ENCODE results near the gene DDTL.
"Not testable (repeated sequence)": the region's sequence is repeated elsewhere in the genome, so short reads cannot be mapped to it uniquely, and the experiment has no call there.

Gene DDTL

GRCh38 chr22:23966568-23966967 is at the start of gene DDTL:
TSS of gene DDTL (plus strand) at chr22:23966888. CDS start at chr22:23966915, 27 bp downstream.
- not testable (repeated sequence) for DNase-seq

- DNase-seq: not testable (repeated sequence)
Observed at GRCh38 chr22:23920267-23920611, 46.4 kb upstream of the DDTL start.

- DNase-seq: not testable (repeated sequence)
Observed at GRCh38 chr22:23921586-23922201, 45.0 kb upstream of the DDTL start.

GRCh38 chr22:23922921-23923320 is 43.8 kb upstream of the DDTL start:
- no peak for DNase-seq

GRCh38 chr22:23925020-23925606 is 41.6 kb upstream of the DDTL start:
- DNase-seq: no peak

- no peak for DNase-seq
Observed at GRCh38 chr22:23926561-23926960, 40.1 kb upstream of the DDTL start.

- no peak for DNase-seq
Observed at GRCh38 chr22:23938328-23939016, 28.2 kb upstream of the DDTL start.

- no peak for DNase-seq
Observed at GRCh38 chr22:23939017-23939357, 27.7 kb upstream of the DDTL start.

GRCh38 chr22:23940166-23940565 is 26.5 kb upstream of the DDTL start:
- not testable (repeated sequence) for DNase-seq

- DNase-seq: not testable (repeated sequence)
Observed at GRCh38 chr22:23947391-23947790, 19.3 kb upstream of the DDTL start.

- not testable (repeated sequence) for DNase-seq
Observed at GRCh38 chr22:23949764-23950163, 16.9 kb upstream of the DDTL start.

- DNase-seq: not testable (repeated sequence)
Observed at GRCh38 chr22:23951383-23951782, 15.3 kb upstream of the DDTL start.

GRCh38 chr22:23952794-23953405 is 13.8 kb upstream of the DDTL start:
- DNase-seq: not testable (repeated sequence)

GRCh38 chr22:23953485-23953884 is 13.2 kb upstream of the DDTL start:
- not testable (repeated sequence) for DNase-seq

GRCh38 chr22:23954193-23954990 is 12.3 kb upstream of the DDTL start:
- DNase-seq: peak in 1 of 51 donors; percentile 13

- DNase-seq: not testable (repeated sequence)
Observed at GRCh38 chr22:23954991-23955305, 11.7 kb upstream of the DDTL start.

GRCh38 chr22:23955886-23956285 is 10.8 kb upstream of the DDTL start:
- DNase-seq: not testable (repeated sequence)

- peak in 49 of 51 donors; percentile 7 to 92 (median 59) for DNase-seq
Observed at GRCh38 chr22:23956301-23956900, 10.3 kb upstream of the DDTL start.

- not testable (repeated sequence) for DNase-seq
Observed at GRCh38 chr22:23961084-23961771, 5.5 kb upstream of the DDTL start, which contains the start of gene GSTT2B. TSS of gene GSTT2B (minus strand) at chr22:23961195. CDS start at chr22:23961131, 64 bp downstream.

- DNase-seq: not testable (repeated sequence)
Observed at GRCh38 chr22:23966094-23966493, 594 bp upstream of the DDTL start.

- no peak for DNase-seq
Observed at GRCh38 chr22:23969071-23969470, 2.4 kb downstream of the DDTL start.

All from hypothalamus (tissue), 51 donors.